A172 (cell line): ENCODE data around the gene TFPT. TPM values are rescaled to one million over a fixed set of nuclear protein-coding genes. Genes with fewer than 3 reads are reported as not detected.
A peak's percentile ranks its signal among the peaks of the same experiment; 100 is the strongest.
"Not testable (repeated sequence)": the region's sequence is repeated elsewhere in the genome, so short reads cannot be mapped to it uniquely, and the experiment has no call there.

Experiments
- DNase-seq: peaks from one replicate; pipeline ENCODE4 v3.0.0-alpha.2; 2015; ENCODE audit warnings: low spot score
- total RNA-seq: library from RNA; depleted of rRNA; stranded (reverse); fragments of >200 nt; shearing (Covaris generic); gene quantifications from 2 replicates; pipeline ENCODE4 v1.2.3, GENCODE V29; 2014

The TFPT gene
- total RNA-seq, 1 experiment from 2014 or later: 49.9 TPM

- DNase-seq: no peak
These were observed 8.9 kb upstream of the TFPT start for GRCh38 chr19:54124393-54124792.

- no peak for DNase-seq
These were observed 8.2 kb upstream of the TFPT start for GRCh38 chr19:54123682-54124081.

GRCh38 chr19:54121259-54121658, 5.8 kb upstream of the TFPT start:
- no peak for DNase-seq

- peak; percentile 49 for DNase-seq
These were observed 933 bp downstream of the TFPT start for GRCh38 chr19:54114340-54115108.

GRCh38 chr19:54109651-54110050, 5.8 kb downstream of the TFPT start:
- DNase-seq: no peak

GRCh38 chr19:54108496-54108895, 7.0 kb downstream of the TFPT start:
- no peak for DNase-seq

GRCh38 chr19:54107876-54108490, 7.5 kb downstream of the TFPT start:
- DNase-seq: no peak

- DNase-seq: no peak
These were observed 8.7 kb downstream of the TFPT start for GRCh38 chr19:54106716-54107115.

- no peak for DNase-seq
These were observed 9.7 kb downstream of the TFPT start for GRCh38 chr19:54105796-54106195.

- no peak for DNase-seq
These were observed 10.3 kb downstream of the TFPT start for GRCh38 chr19:54104998-54105715.

GRCh38 chr19:54102421-54103169, 12.9 kb downstream of the TFPT start, which contains the start of gene NDUFA3:
TSS of gene NDUFA3 (plus strand) at chr19:54102855. CDS start at chr19:54102879, 24 bp downstream.
- DNase-seq: peak; percentile 99

GRCh38 chr19:54100561-54100960, 14.9 kb downstream of the TFPT start, which contains the start of gene OSCAR:
TSS of gene OSCAR (minus strand) at chr19:54100803. CDS start at chr19:54100792, 11 bp downstream.
- no peak for DNase-seq

GRCh38 chr19:54099903-54100255, 15.6 kb downstream of the TFPT start:
- DNase-seq: not testable (repeated sequence)

GRCh38 chr19:54099190-54099902, 16.1 kb downstream of the TFPT start:
- DNase-seq: no peak

- DNase-seq: no peak
These were observed 18.8 kb downstream of the TFPT start for GRCh38 chr19:54096617-54097106.

GRCh38 chr19:54095859-54096616, 19.4 kb downstream of the TFPT start:
- not testable (repeated sequence) for DNase-seq

- DNase-seq: no peak
These were observed 20.2 kb downstream of the TFPT start for GRCh38 chr19:54095136-54095858.

- no peak for DNase-seq
These were observed 20.9 kb downstream of the TFPT start for GRCh38 chr19:54094426-54095000.

- no peak for DNase-seq
These were observed 31.0 kb downstream of the TFPT start for GRCh38 chr19:54084410-54084809.
